ENCODE data around the gene CAMKK2.

CAMKK2 gene

GRCh38 chr12:121295746-121296617 is 527 bp downstream of the CAMKK2 start:
- TF ChIP-seq, protein P1, sequence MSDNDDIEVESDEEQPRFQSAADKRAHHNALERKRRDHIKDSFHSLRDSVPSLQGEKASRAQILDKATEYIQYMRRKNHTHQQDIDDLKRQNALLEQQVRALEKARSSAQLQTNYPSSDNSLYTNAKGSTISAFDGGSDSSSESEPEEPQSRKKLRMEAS (IDR thresholded peaks at IDR 0.05) = peak; percentile 91
- TF ChIP-seq ZBTB7A (IDR thresholded peaks at IDR 0.05; ENCODE audit: low read depth) = 0 out of 2 replicates have a peak, but pooled peaks have one; percentile 12
- no peak; the same call in 1 of the 2 replicates for TF ChIP-seq TAF1 (IDR thresholded peaks at IDR 0.05; ENCODE audit: low read depth)
- no peak for TF ChIP-seq TEAD4 (IDR thresholded peaks at IDR 0.05)

DNA sequence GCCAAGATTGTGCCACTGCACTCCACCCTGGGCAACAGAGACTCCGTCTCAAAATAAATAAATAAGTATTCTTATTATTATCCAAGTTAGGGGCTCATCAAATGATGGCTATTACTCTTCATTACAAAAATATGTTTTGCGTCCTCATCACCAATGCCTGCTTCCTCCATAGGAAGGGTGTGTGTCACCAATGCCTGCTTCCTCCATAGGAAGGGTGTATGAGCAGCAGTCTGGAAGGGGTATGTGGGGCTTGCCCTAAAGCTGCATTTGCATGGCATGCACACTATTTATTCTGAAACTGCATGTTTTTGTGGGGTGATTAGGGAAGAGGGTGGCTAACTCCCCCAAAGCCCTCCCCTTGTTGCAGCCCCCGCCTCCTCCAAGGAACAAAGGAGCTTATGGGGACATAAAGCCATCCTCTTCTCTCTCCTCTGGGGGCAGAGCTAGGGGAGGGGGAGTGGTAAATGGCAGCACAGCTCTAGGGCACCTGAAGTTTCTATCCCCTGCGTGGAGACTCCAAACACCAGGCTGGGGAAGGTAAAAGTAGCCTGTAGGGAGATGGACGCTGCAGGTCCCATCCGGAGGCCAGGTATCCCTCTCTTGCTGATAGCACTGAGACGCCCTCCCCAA is 1.3 kb downstream of the CAMKK2 start:
- TF ChIP-seq EP300 (IDR thresholded peaks at IDR 0.05; ENCODE audit: borderline replicate concordance) (no peak), TEAD4 (IDR thresholded peaks at IDR 0.05) (no peak), TAF1 (IDR thresholded peaks at IDR 0.05; ENCODE audit: low read depth) (no peak), CREB1 (IDR thresholded peaks at IDR 0.05; ENCODE audit: low read depth) (no peak), CEBPB (IDR thresholded peaks at IDR 0.05) (no peak), USF1 (IDR thresholded peaks at IDR 0.05) (no peak), EGR1 (IDR thresholded peaks at IDR 0.05) (no peak), RAD21 (IDR thresholded peaks at IDR 0.05; ENCODE audit: low read depth) (no peak), FOXM1 (IDR thresholded peaks at IDR 0.05; ENCODE audit: borderline replicate concordance, low read depth) (no peak), YY1 (IDR thresholded peaks at IDR 0.05; ENCODE audit: low read depth) (no peak), NFIC (IDR thresholded peaks at IDR 0.05) (no peak), ZBTB7A (IDR thresholded peaks at IDR 0.05; ENCODE audit: low read depth) (no peak), TCF12 (IDR thresholded peaks at IDR 0.05; ENCODE audit: low read depth) (no peak)
- TF ChIP-seq, protein P2, sequence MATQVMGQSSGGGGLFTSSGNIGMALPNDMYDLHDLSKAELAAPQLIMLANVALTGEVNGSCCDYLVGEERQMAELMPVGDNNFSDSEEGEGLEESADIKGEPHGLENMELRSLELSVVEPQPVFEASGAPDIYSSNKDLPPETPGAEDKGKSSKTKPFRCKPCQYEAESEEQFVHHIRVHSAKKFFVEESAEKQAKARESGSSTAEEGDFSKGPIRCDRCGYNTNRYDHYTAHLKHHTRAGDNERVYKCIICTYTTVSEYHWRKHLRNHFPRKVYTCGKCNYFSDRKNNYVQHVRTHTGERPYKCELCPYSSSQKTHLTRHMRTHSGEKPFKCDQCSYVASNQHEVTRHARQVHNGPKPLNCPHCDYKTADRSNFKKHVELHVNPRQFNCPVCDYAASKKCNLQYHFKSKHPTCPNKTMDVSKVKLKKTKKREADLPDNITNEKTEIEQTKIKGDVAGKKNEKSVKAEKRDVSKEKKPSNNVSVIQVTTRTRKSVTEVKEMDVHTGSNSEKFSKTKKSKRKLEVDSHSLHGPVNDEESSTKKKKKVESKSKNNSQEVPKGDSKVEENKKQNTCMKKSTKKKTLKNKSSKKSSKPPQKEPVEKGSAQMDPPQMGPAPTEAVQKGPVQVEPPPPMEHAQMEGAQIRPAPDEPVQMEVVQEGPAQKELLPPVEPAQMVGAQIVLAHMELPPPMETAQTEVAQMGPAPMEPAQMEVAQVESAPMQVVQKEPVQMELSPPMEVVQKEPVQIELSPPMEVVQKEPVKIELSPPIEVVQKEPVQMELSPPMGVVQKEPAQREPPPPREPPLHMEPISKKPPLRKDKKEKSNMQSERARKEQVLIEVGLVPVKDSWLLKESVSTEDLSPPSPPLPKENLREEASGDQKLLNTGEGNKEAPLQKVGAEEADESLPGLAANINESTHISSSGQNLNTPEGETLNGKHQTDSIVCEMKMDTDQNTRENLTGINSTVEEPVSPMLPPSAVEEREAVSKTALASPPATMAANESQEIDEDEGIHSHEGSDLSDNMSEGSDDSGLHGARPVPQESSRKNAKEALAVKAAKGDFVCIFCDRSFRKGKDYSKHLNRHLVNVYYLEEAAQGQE (IDR thresholded peaks at IDR 0.05; ENCODE audit: low read depth) = no peak
- TF ChIP-seq, protein P1 (IDR thresholded peaks at IDR 0.05) = no peak

DNA sequence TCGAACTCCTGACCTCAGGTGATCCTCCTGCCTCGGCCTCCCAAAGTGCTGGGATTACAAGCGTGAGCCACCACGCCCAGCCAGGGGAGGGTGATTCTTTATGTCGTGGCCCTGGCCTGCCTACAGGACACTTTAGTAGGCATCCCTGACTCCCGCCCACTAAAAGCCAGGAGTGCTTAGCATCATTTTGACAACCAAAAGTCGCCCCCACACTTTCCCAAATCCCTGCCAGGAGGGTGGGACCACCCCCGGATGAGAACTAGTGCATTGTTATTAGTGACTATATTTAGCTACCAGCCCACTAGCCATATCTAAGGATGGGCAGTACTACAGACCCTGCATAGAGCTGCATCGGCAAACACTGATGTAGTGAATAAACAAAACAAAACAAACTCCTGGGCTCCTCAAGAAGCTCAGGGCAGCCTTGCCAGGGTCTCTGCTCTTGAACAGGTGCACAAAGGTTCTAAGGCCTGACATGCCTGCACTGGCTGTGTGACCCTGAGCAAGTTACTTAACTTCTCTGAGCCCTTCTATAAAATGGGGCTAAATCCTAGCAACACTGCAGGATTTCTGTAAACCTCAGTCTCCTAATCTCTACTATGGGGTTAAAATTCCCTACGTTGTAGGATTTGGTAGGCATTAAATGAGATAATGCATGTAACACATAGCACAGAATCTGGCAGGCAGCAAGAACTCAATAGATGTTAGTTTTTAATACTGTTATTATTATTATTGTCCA is 2.2 kb downstream of the CAMKK2 start:
- TF ChIP-seq EGR1 (IDR thresholded peaks at IDR 0.05) (no peak), YY1 (IDR thresholded peaks at IDR 0.05; ENCODE audit: low read depth) (no peak), RAD21 (IDR thresholded peaks at IDR 0.05; ENCODE audit: low read depth) (no peak)

- TF ChIP-seq, protein P2 (IDR thresholded peaks at IDR 0.05; ENCODE audit: low read depth) = no peak
- TF ChIP-seq TEAD4 (IDR thresholded peaks at IDR 0.05) (no peak), TCF12 (IDR thresholded peaks at IDR 0.05; ENCODE audit: low read depth) (no peak)
Measured at GRCh38 chr12:121293603-121294002, 2.9 kb downstream of the CAMKK2 start.

DNA sequence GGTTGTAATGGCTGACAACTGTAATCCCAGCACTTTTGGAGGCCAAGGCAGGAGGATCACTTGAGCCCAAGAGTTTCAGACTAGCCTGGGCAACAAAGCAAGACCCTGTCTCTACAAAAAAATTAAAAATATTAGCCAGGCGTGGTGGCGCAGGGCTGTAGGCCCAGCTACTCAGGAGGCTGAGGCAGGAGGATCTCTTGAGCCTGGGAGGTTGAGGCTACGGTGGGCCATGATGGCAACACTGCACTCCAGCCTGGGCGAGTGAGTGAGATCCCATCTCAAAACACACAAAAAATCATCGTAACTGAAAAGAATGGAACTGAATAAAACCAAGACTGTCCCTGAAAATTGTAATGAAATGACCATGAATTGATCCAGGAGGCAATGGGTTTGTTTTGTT is 6.1 kb downstream of the CAMKK2 start:
- no peak for TF ChIP-seq USF1 (IDR thresholded peaks at IDR 0.05)
- no peak for TF ChIP-seq CEBPB (IDR thresholded peaks at IDR 0.05)
- TF ChIP-seq TAF1 (IDR thresholded peaks at IDR 0.05; ENCODE audit: low read depth) = no peak
- no peak for TF ChIP-seq TEAD4 (IDR thresholded peaks at IDR 0.05)
- no peak for TF ChIP-seq EP300 (IDR thresholded peaks at IDR 0.05; ENCODE audit: borderline replicate concordance)
- no peak for TF ChIP-seq FOXM1 (IDR thresholded peaks at IDR 0.05; ENCODE audit: borderline replicate concordance, low read depth)
- TF ChIP-seq EGR1 (IDR thresholded peaks at IDR 0.05) = no peak
- TF ChIP-seq, protein P1 (IDR thresholded peaks at IDR 0.05) = no peak
- no peak for TF ChIP-seq RAD21 (IDR thresholded peaks at IDR 0.05; ENCODE audit: low read depth)
- TF ChIP-seq, protein P2 (IDR thresholded peaks at IDR 0.05; ENCODE audit: low read depth) = no peak
- no peak for TF ChIP-seq YY1 (IDR thresholded peaks at IDR 0.05; ENCODE audit: low read depth)
- TF ChIP-seq ZBTB7A (IDR thresholded peaks at IDR 0.05; ENCODE audit: low read depth) = no peak
- TF ChIP-seq TCF12 (IDR thresholded peaks at IDR 0.05; ENCODE audit: low read depth) = no peak
- no peak for TF ChIP-seq CREB1 (IDR thresholded peaks at IDR 0.05; ENCODE audit: low read depth)
- TF ChIP-seq NFIC (IDR thresholded peaks at IDR 0.05) = no peak
